ENCODE results near the gene AKAP11.
A peak's percentile ranks its signal among the peaks of the same experiment; 100 is the strongest.

Gene AKAP11

DNA sequence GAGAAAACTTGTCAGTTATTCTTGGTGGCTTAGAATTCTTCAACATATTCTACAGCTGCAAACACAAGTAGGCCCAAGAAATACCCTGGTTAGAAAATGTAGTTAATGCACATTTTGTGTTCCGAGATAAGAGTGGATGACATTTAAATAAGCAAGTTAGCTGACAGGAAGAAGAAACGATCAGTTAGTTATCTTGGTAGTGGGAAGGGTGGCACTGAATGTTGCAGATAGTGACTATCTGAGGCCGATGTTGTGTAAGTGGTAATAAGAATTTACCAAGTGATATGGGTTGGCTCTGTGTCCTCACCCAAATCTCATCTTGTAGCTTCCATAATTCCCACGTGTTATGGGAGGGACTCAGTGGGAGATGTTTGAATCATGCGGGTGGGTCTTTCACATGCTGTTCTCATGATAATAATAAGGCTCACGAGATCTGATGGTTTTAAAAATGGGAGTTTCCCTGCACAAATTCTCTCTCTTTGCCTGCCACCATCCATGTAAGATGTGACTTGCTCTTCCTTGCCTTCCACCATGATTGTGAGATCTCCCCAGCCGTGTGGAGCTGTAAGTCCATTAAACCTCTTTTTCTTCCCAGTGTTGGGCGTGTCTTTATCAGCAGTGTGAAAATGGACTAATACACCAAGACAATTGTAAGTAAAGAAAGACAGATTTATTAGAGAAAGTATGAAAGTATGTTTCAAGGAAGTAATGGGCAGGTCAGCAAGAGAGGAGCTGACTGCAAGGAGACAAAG lies 10.9 kb upstream of the AKAP11 start:
- intact Hi-C loops (cut with micrococcal nuclease) = no loop called here
- no peaks in the 10 kb centered on the region for H3K4me1 Mint-ChIP-seq (ENCODE audit: low read depth)
- no peak overlapping the region for H3K4me3 Mint-ChIP-seq
- H3K27me3 Mint-ChIP-seq = no peaks in the 10 kb centered on the region
- H3K27ac Mint-ChIP-seq = no peak overlapping the region
- no peaks in the 10 kb centered on the region for H3K36me3 Mint-ChIP-seq (ENCODE audit: low read depth)
- H3K9me3 Mint-ChIP-seq = no peaks in the 10 kb centered on the region

DNA sequence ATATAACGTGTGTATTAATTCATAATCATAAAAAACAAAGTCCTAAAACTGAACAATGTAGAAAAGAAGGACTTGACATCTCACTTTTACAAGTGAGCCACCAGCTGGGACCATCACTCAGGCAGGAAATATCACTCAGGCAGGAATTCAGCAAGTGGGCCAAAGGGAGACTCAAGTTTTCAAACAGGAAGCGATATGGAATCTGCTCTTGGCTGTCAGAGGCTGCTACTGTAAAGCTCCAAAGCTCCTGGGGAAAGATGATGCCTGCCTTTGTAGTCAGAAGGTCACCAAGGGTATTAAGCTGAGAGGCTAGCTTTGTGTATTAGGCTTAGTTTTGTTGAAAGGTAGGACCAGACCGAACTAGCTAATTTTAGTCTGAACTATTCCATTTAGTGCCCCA lies 5.5 kb upstream of the AKAP11 start:
- H3K36me3 Mint-ChIP-seq (ENCODE audit: low read depth) = peaks cover 4% of the 10 kb centered on the region
- intact Hi-C loops (cut with micrococcal nuclease) = no loop called here
- no peak overlapping the region for H3K27ac Mint-ChIP-seq
- H3K9me3 Mint-ChIP-seq = no peaks in the 10 kb centered on the region
- peaks cover 13% of the 10 kb centered on the region for H3K4me1 Mint-ChIP-seq (ENCODE audit: low read depth)
- H3K4me3 Mint-ChIP-seq = no peak overlapping the region
- H3K27me3 Mint-ChIP-seq = no peaks in the 10 kb centered on the region

DNA sequence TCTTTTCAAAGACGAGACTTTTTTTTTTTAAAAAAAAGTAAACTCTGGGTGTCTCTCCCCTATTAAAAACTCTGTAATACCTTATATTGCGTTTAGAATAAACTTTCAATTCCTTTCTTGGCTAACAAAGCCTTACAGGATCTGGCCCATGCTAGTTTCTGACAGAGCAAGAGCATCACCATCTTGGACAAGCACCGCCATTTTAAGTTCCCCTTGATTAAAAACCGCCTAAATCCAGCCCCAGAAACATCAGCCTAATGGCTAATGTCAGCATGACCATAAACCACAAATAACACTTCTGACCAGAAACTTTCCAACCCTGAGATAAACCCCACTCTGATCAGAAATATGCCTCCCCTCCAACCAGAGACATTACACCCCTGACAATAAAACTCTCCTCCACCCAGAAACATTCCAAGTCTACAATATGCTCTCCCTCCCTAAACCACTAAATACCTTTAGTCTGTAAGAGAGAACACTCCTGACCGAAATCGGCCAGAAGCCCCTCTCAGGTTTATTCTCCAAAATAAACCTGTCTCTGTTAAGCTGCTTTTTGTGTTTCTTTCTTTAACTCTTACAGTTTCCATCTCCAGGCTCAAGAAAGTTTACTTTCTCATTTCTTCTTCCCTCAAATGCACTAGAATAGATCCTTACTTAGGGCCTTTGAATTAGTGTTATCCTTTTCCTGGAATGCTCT lies 1.6 kb upstream of the AKAP11 start:
- Mint-ChIP-seq H3K27me3 (no peaks in the 10 kb centered on the region), H3K4me3 (no peak overlapping the region), H3K27ac (no peak overlapping the region), H3K36me3 (ENCODE audit: low read depth) (peaks cover 22% of the 10 kb centered on the region), H3K9me3 (no peaks in the 10 kb centered on the region), H3K4me1 (ENCODE audit: low read depth) (peaks cover 37% of the 10 kb centered on the region)
- intact Hi-C loops (cut with micrococcal nuclease) = loop anchor here (5.0 to 10.0 kb wide), 2 partner anchors 226 to 1008 kb away; partner anchors contain the start of genes DGKH and MTRF1

DNA sequence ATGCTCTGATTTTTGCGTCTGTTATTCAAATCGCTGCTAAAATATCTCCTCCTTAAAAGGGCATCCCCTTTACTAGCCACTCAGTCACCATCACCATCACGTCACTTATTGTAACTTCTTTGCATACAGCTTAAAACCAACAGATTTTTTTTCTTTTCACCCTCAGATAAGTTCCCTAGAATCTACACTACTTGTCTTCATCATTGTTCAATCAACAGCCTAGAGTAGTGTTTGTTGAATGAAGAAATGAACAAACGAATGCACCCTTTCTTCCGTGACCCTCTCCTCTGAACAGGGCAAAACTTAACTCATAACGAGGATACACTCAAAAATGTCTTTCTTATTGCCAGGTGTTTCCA lies 1.1 kb upstream of the AKAP11 start:
- intact Hi-C loops (cut with micrococcal nuclease) = loop anchor here (5.0 to 10.0 kb wide), 2 partner anchors 226 to 1009 kb away; partner anchors contain the start of genes DGKH and MTRF1
- Mint-ChIP-seq H3K4me3 (peak overlapping the region; percentile 93), H3K27me3 (no peaks in the 10 kb centered on the region), H3K36me3 (ENCODE audit: low read depth) (peaks cover 22% of the 10 kb centered on the region), H3K27ac (peak overlapping the region; percentile 95), H3K9me3 (no peaks in the 10 kb centered on the region), H3K4me1 (ENCODE audit: low read depth) (peaks cover 42% of the 10 kb centered on the region)

DNA sequence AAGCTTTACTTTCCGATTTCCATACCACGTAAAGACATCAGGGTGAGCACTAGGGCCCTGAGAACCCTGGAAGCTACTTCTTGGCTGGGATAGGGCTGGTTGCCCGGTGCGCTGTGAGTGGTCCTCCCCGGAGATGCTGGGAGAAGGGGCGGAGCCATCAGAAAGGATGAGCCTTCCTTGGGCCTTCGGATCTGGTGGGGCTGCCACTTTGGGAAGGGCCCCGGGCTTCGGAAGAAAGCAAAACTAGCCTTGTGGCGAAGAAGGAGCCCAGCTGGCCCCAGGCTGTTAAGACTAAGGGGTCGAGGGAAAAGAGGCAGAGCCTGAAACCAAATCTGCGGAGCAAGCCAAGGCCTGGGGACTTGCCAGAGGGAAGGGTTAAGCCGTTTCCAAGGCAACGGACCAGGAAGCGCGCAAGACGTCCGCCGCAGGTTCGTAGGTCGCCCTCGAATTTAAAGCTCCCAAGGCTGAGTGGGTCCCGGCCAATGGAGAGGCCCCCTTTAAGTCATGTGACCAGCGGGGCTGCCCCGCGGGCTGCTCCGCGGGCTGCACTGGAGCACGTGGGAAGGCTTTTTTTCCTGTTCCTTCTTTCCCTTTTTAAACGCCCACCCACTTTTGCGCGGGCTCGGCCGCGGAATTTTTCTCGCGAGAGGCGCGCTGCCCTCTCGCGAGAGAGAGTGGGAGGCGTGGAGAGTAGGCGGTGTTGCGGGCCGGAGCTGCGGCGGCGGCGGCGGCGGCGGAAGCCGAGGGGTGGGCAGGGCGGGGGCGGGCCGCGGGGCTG lies 426 bp upstream of the AKAP11 start:
- intact Hi-C loops (cut with micrococcal nuclease) = loop anchor here (5.0 to 10.0 kb wide), 2 partner anchors 227 to 1009 kb away; partner anchors contain the start of genes DGKH and MTRF1
- Mint-ChIP-seq H3K9me3 (no peaks in the 10 kb centered on the region), H3K36me3 (ENCODE audit: low read depth) (peaks cover 22% of the 10 kb centered on the region), H3K27ac (peak overlapping the region; percentile 95), H3K4me1 (ENCODE audit: low read depth) (peaks cover 48% of the 10 kb centered on the region), H3K4me3 (peak overlapping the region; percentile 93), H3K27me3 (no peaks in the 10 kb centered on the region)

DNA sequence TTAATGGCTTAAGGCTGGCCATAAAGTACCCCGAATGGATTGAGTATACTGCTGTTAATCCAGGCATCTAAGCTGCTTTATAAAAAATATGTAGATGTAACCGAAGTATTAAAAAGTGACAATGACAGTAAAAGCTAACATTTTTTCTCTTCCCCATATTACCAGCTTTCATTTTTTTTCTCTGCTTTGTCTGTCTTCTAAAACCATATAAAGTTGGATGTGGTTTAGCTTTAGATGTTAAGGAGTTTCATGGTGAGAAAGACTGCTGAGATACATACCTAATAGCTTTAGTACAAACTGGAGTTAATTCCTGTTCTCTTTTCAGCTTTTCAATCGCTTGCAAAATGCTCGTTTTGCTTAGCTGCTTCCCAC lies 838 bp downstream of the AKAP11 start:
- H3K4me3 Mint-ChIP-seq = peak overlapping the region; percentile 93
- H3K36me3 Mint-ChIP-seq (ENCODE audit: low read depth) = peaks cover 22% of the 10 kb centered on the region
- no peaks in the 10 kb centered on the region for H3K27me3 Mint-ChIP-seq
- H3K9me3 Mint-ChIP-seq = no peaks in the 10 kb centered on the region
- intact Hi-C loops (cut with micrococcal nuclease) = loop anchor here (5.0 to 10.0 kb wide), 2 partner anchors 228 to 1010 kb away; partner anchors contain the start of genes DGKH and MTRF1
- peaks cover 43% of the 10 kb centered on the region for H3K4me1 Mint-ChIP-seq (ENCODE audit: low read depth)
- H3K27ac Mint-ChIP-seq = peak overlapping the region; percentile 95

DNA sequence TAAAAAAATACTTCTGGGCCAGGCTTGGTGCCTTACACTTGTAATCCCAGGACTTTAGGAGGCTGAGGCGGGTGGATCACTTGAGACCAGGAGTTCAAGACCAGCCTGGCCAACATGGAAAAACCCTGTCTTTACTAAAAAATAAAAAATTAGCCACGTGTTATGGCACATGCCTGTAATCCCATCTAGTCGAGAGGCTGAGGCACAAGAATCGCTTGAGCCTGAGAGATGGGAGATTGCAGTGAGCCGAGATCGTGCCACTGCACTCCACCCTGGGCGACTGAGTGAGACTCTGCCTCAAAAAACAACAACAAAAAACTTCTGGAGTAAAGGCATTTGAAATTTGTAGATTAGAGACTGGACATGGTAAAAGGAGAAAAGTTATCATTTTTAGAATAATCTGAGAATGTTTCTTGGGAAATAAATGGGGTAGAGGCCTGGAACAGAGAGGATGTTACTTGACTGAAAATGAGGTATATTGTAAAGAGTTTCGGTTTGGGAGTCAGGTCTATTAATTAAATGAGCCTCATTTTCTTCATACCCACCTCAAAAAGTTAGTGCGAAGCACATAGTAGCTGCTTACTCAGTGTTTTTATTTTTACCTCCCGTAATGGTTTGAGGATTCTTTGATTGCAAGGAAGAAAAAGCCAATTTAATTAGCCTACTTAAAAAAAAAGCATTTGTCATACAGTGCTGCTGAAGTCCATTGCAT lies 2.6 kb downstream of the AKAP11 start:
- Mint-ChIP-seq H3K4me3 (peak overlapping the region; percentile 40), H3K27me3 (no peaks in the 10 kb centered on the region), H3K4me1 (ENCODE audit: low read depth) (peaks cover 42% of the 10 kb centered on the region), H3K27ac (peak overlapping the region; percentile 84), H3K9me3 (no peaks in the 10 kb centered on the region), H3K36me3 (ENCODE audit: low read depth) (peaks cover 22% of the 10 kb centered on the region)
- intact Hi-C loops (cut with micrococcal nuclease) = loop anchor here (5.0 to 10.0 kb wide), 3 partner anchors 230 to 1603 kb away; partner anchors contain the start of genes CCDC122, DGKH, LACC1 and MTRF1

DNA sequence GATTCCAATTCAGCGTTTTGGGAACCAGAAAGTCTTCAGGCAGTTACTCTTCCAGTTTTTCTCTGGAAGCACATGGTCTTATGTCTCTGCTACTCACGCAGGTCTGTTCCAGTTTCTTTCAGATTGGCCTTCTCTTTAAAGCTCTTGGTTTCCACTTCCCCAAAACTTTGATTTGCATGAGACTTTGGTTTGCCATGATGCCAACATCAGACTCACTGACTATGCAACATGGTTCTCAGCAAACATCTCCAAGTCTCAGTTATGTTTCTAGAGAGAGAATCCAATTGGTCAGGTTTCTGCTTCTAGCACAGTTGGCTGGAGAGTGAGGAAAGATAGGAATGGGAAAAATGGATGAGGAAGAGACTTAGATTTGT lies 3.1 kb downstream of the AKAP11 start:
- no peaks in the 10 kb centered on the region for H3K9me3 Mint-ChIP-seq
- peak overlapping the region; percentile 7 for H3K4me3 Mint-ChIP-seq
- H3K36me3 Mint-ChIP-seq (ENCODE audit: low read depth) = peaks cover 22% of the 10 kb centered on the region
- intact Hi-C loops (cut with micrococcal nuclease) = loop anchor here (5.0 to 10.0 kb wide), 2 partner anchors 230 to 1602 kb away; partner anchors contain the start of genes CCDC122, DGKH and LACC1
- H3K27ac Mint-ChIP-seq = peak overlapping the region; percentile 84
- H3K27me3 Mint-ChIP-seq = no peaks in the 10 kb centered on the region
- H3K4me1 Mint-ChIP-seq (ENCODE audit: low read depth) = peaks cover 42% of the 10 kb centered on the region

DNA sequence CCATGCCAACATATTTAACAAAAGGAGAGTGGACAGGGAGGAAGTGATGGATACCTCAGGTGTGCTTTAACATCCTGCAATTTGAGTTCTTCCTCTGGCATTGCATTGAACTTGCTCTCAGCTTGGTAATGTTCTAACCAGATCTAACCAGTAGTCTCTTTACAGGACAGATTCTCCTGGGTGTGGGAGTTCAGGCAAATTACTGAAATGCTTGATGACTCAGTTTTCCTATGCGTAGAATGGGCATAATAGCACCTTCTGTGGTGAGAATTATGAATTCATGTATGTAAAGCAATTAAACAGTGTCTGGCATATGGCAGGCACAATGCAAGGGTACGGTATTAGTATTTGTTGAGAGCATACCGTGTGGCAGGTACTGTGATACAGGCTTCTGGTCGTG lies 3.6 kb downstream of the AKAP11 start:
- Mint-ChIP-seq H3K36me3 (ENCODE audit: low read depth) (peaks cover 22% of the 10 kb centered on the region), H3K27me3 (no peaks in the 10 kb centered on the region), H3K4me3 (peak overlapping the region; percentile 7), H3K4me1 (ENCODE audit: low read depth) (peaks cover 42% of the 10 kb centered on the region), H3K9me3 (no peaks in the 10 kb centered on the region), H3K27ac (peak overlapping the region; percentile 84)
- intact Hi-C loops (cut with micrococcal nuclease) = loop anchor here (5.0 to 10.0 kb wide), 2 partner anchors 231 to 1602 kb away; partner anchors contain the start of genes CCDC122, DGKH and LACC1

DNA sequence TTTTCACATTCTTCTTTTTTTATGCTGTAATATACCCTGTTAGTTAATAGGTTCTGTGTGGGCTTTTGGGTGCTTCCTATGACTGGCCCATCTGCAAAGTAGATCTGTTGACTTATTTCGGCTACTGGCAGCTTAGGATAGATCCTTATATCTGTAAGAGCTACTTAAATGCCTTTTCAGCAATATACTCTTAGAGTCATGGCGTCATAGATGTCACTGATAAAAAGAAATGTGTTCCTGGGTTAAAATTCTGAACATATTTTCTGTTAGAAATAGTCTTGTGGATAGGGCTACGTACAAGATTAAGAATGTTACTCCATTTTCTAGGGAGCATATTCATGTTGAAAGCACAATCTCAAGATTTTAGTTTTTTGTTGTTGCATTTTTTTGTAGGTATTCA lies 4.7 kb downstream of the AKAP11 start:
- intact Hi-C loops (cut with micrococcal nuclease) = loop anchor here (5.0 to 10.0 kb wide), 2 partner anchors 232 to 1601 kb away; partner anchors contain the start of genes CCDC122, DGKH and LACC1
- H3K36me3 Mint-ChIP-seq (ENCODE audit: low read depth) = peaks cover 16% of the 10 kb centered on the region
- no peak overlapping the region for H3K4me3 Mint-ChIP-seq
- H3K9me3 Mint-ChIP-seq = no peaks in the 10 kb centered on the region
- no peaks in the 10 kb centered on the region for H3K27me3 Mint-ChIP-seq
- H3K27ac Mint-ChIP-seq = no peak overlapping the region
- peaks cover 35% of the 10 kb centered on the region for H3K4me1 Mint-ChIP-seq (ENCODE audit: low read depth)

DNA sequence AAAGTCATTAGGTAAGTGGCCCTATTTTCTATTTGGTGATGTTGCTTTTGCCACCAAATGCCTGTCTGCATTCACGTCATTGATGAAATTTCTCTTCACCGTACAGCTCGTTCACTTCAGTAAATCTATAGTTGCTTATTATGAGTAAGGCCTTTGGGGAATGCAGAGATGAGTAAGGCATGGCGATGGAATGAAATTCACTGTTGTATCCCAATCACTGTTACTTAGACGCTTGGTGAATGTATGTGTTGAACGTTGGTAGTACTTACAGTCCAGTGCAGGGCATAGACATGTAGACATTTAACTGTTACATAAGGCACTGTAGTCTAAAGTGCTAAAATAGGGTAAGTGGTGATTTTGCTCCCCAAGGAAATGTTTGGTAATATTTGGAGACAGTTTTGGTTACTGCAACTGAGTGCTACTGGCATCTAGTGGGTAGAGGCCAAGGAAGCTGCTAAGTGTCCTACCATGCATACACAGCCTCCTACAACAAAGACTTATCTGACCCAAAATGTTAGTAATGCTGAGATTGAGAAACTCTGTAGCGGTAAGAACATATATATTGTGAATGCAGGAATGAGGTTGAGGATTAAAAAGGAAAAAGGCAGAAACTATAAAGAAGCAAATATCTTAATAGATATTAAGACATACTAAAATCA lies 5.8 kb downstream of the AKAP11 start:
- Mint-ChIP-seq H3K27ac (no peak overlapping the region), H3K4me3 (no peak overlapping the region), H3K4me1 (ENCODE audit: low read depth) (peaks cover 39% of the 10 kb centered on the region), H3K36me3 (ENCODE audit: low read depth) (peaks cover 5% of the 10 kb centered on the region), H3K27me3 (no peaks in the 10 kb centered on the region), H3K9me3 (no peaks in the 10 kb centered on the region)
- intact Hi-C loops (cut with micrococcal nuclease) = loop anchor here (5.0 to 10.0 kb wide), 2 partner anchors 233 to 1600 kb away; partner anchors contain the start of genes CCDC122, DGKH and LACC1

DNA sequence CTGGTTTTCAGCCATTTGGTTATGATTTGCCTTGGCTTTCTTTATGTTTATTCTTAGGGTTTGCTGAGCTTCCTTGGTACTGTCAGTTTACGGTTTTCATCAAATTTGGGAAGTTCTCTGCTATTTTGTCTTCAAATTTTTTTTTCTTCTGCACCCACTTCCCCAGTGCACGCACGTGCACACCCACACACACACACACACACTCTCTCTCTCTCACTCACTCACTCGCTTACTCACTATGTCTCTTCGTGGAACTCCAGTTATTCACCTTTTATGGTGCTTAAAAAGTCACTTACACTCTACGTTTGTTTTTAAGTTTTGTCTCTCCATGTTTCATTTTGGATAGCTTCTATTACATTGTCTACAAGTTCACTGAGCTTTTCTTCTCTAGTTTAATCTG lies 7.1 kb downstream of the AKAP11 start:
- Mint-ChIP-seq H3K27me3 (no peaks in the 10 kb centered on the region), H3K27ac (no peak overlapping the region), H3K9me3 (no peaks in the 10 kb centered on the region), H3K4me3 (no peak overlapping the region), H3K4me1 (ENCODE audit: low read depth) (peaks cover 39% of the 10 kb centered on the region), H3K36me3 (ENCODE audit: low read depth) (peaks cover under 1% of the 10 kb centered on the region)
- intact Hi-C loops (cut with micrococcal nuclease) = loop anchor here (5.0 to 10.0 kb wide), 2 partner anchors 234 to 1598 kb away; partner anchors contain the start of genes CCDC122, DGKH and LACC1
